ENCODE measurements around the gene ZNF423.
A peak's percentile ranks its signal among the peaks of the same experiment; 100 is the strongest.

Gene ZNF423

DNA sequence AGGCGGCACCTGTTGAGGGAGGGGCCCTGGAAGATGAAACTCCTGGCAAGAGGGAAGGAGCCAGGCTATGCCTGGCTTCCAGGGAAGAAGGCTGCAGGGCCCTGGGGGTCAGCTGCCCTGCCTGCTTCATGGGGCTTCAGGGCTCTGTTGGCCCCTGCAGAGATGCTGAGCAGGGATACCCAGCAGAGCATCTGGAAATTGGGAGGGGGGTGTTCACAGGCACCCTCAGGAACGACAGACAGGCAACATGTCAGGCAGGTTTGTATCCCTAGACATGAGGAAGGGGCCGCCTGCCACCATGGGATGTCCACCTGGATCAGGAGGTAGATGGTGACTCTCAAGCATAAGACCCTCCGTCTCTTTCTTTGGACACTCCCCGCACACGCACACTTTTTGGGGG lies 13.8 kb upstream of the ZNF423 start:
- DNase-seq, result no peak

DNA sequence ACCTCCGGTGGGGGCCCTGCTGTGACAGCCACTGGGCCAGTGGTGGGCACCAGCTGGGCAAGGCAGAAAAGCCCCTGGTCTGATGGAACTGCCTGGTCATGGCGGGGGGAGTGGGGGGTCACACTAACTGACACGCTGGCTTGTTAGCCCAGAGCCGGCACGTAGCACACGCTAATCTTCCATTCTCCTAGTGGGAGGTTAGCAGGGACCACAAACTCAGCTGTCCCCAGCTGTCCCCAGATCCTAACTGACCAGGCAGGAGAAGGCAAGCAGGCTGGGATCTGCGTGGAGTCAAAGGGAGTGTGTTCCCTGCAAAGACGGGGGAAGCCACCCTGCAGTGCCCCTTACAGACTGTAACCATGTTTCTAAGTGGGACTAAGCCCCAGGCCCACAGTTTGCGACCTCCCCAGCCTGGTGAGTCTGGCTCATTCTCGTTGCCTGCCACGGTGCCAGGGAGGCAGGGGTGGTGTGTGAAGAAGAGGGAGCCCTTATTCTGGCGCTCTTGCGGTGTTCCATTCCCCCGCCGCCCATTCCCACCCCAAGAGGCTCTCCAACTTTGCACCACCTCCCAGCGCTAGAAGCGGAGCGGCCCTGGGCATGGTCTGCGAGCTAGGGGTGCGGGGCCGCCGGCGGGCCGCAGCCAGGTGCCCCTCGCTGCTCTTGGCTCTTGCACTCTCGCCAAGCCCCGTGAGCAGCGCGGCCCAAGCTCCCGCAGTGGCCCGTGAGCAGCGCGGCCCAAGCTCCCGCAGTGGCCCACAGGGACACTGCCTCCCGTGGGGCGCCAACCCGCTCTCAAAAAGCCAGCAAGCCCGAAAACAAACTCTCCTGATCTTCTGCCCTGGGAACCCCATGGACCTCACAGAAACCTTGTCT lies 12.1 kb upstream of the ZNF423 start:
- no peak for DNase-seq

DNA sequence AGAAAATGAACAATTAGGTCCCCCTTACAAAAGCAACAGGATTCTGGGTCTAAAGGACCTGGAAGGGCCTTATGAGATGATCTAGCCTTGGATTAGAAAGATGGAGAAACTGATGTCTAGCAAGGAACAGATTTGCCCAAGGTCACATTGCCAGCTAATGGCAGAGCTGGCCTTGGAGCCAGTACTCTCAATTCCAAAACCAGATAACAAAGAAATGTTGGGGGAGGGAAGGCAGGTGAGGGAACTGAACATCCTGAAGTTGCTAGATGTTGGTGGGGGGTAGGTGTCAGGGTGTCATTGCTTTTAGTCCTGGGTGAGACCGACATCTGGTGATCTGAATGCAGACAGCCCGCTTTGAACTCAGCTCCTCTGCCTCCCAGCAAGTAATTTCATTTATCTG lies 11.3 kb upstream of the ZNF423 start:
- DNase-seq, result no peak

DNA sequence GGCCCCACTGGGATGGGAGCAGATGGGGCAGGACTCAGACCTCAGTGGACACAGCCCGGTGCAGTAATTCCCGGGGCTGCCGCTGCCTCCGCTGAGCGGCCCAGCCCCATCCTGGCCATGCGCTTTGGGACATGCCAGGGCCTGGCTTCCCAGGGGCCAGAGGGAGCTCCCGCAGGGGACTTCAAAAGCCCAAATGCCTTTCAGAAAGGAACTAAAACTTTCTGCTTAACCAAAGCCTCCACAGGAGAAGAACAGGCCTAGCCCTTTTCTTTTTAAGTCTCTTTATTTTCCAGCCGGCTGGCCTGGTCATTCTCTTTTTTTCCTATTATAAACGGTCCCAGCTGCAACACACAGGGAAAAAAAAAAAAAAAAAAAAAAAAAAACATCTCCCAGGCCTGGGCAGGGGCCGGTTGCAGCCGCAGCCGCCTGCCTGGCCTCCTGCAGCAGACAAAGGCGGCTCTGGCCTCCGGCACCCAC lies 10.7 kb upstream of the ZNF423 start:
- DNase-seq, result no peak

DNA sequence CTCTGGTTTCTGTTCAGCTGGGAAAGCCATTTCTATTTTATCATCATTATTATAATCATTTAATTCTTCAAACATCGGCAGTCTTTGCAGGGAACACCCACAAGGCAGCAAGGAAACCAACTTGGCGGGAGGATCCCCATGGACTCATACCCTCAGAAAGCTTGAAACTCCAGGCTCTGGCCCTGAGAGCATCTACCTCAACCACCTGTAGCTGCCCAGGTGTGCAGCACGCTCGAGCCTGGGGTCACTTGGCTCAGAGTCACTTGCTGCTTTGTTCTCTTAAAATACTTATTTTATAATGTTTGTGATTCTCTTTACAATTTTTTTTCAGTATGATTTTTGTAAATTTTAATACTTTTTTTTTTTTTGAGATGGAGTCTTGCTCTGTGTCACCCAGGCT lies 6.8 kb upstream of the ZNF423 start:
- DNase-seq, result no peak

GRCh38 chr16:49861299-49861698 lies 5.4 kb upstream of the ZNF423 start:
- no peak for DNase-seq

DNA sequence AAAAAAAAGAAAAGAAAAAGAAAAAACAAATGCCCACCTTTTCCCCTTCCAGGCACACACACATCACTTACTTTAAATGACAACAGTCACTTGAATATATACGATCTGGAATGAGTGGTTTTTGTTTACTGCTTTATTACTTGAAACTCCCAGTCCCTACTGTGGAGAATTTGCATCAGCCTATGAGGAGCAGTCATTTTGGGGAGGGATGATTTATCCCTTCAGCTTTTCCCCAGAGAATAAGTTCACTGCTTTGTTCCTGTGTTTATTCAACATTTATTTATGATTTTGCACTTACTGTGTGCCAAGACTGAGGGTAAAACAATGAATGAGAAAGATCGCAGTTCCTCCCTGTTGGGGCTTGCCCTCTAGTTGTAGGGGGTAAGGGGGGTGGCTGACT lies 4.7 kb upstream of the ZNF423 start:
- no peak for DNase-seq

GRCh38 chr16:49859125-49859811 lies 3.4 kb upstream of the ZNF423 start:
- DNase-seq, result no peak

GRCh38 chr16:49858200-49859124 lies 2.5 kb upstream of the ZNF423 start:
- DNase-seq, result no peak

- DNase-seq, result no peak
Observed at GRCh38 chr16:49857423-49858181, 1.7 kb upstream of the ZNF423 start.

GRCh38 chr16:49856672-49857330 lies 889 bp upstream of the ZNF423 start:
- DNase-seq, result peak; percentile 21

DNA sequence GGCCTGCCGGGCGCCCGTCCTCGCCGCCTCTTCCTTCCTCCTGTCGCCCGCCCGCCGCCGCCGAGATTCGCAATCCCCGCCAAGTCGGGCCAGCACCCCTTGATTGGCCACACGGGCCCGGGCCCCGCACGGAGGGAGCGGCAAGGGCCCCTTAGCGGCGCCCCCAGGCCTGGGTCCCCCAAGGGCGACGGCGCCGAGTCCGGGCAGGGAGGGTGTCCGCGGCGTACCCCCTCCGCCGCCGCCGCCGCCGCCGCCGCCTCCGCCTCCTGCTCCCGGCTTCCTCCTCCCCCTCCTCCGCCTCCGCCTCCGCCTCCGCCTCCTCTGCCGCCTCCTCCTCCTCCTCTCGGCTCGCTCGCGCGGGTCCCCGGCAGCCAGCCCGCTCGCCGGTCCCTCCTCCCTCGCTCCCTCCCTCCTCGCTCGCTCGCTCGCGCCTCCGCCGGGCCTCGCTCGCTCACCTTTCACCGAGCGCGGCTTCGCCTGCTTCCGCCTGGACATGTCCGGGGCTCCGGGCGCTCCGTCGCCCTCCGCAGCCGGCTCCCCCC lies 561 bp downstream of the ZNF423 start:
- DNase-seq, result peak; percentile 47

GRCh38 chr16:49854796-49855203 lies 1.1 kb downstream of the ZNF423 start:
- no peak for DNase-seq

DNA sequence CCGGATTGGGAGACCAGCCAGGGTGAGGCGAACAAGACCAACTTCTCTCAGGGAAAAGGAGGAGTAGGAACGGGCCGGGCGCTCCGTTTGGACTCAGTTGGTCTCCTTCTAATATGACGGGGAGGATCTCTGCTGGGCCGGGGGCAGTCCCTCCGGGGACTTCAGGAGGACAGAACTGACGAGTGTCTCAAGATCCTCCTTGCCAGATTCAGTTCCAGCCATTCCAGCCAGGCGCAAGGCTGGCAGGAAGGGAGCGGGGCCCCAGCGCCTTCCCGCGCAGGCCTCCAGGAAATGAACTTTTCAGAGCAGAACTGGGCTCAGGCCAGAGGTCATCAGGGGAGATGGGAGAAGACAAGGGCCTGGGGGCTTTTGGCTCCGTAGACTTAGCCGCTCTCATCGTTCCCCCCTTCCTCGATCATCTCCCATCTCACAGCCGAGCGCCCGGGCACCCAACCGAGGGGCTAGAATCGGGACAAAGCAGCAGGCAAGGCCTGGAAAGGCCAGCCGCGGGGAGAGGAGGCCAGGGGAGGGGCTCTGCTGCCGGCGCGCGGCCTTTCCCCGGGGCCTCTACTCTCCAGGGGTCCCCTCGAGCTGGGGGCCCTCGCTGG lies 1.6 kb downstream of the ZNF423 start:
- DNase-seq, result no peak

- DNase-seq, result no peak
Observed at GRCh38 chr16:49852279-49852678, 3.6 kb downstream of the ZNF423 start.

DNA sequence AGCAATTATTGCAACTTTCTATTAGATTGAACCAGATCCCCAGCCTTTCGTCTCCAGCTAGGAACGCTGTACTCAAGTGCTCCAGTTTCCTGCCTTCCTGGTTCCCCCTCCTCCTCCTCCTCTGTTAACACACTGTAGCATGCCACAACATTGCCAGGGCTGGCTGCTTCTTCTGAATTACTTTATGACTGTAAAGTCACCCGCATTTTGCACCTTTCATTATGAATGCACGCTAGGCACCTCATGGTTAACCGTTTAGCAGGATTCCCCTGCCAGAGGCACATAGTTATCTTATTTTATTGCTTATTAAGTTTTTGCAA lies 4.5 kb downstream of the ZNF423 start:
- DNase-seq, result no peak

DNA sequence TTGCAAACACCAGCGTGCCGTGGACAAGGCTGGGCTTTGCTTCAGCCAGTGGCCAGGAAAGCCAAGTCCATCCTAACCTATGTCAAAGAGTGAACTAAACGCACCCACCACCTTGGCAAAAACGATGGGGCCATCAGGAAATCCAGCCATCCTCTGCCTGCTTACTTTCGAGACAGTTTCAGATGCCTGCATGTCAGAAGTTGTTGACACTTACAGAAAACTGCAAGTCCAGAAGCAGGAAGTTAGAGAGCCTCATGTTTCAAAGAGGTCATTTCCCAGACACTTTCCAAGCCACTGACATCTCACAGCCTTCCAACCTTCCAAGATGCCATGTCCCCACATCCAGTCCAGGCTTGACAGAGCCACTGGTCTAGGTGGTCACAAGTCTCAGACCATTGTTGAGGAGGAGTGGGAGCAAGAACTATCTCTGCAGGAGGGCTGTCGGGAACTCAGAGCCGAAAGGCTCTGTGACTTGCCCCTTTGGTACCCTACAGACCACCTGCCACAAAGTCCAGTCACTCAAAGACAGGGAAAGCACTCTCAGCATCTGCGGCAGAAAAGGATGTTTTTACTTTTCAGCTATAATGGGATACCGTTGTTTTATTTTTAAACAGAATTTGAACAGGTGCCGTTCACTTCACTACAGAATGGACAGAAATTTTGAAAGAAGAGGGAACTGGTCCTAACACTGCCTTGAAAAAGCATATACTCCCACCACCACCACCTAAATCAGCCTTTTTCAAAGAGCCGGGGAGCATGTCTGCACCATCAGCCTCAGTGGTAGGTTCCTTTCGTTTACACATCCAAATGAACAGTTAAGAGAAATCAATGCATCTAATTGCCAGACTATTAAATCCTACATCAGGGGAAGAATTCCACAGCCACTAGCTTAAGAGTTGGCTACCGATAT lies 5.1 kb downstream of the ZNF423 start:
- DNase-seq, result no peak

GRCh38 chr16:49849754-49850108 lies 6.2 kb downstream of the ZNF423 start:
- DNase-seq, result no peak

GRCh38 chr16:49849037-49849753 lies 6.7 kb downstream of the ZNF423 start:
- DNase-seq, result no peak

GRCh38 chr16:49848530-49848929 lies 7.4 kb downstream of the ZNF423 start:
- no peak for DNase-seq

Data from NCI-H1436 (cell line).